ENCODE data around the gene DEPP1.

- TF ChIP-seq YY1 (IDR thresholded peaks at IDR 0.05; ENCODE audit: insufficient read depth, insufficient read length) (no peak), ZNF274 (IDR thresholded peaks at IDR 0.05; ENCODE audit: low read depth, low read length) (no peak)
These were observed 12.3 kb downstream of the DEPP1 start for GRCh38 chr10:44966129-44966815.

All from NT2/D1 (cell line).